CD4-positive, alpha-beta memory T cell (primary cell): ENCODE results near the gene ATP11A. TPM values are rescaled to one million over a fixed set of nuclear protein-coding genes. Genes with fewer than 3 reads are reported as not detected.

Experiments used
- CTCF ChIA-PET: fragments of 350-600 bp; sonication (Branson Sonifier 250); formaldehyde crosslinking; loops from one replicate; lab custom pipeline; 2021; ENCODE audit warnings: inconsistent platforms; ENCODE audit not compliant: partially characterized antibody; lab: Charles Lee
- POLR2A ChIA-PET: fragments of 350-600 bp; sonication (Branson Sonifier 250); formaldehyde crosslinking; loops from one replicate; lab custom pipeline; 2021; ENCODE audit not compliant: partially characterized antibody; lab: Charles Lee
- DNase-seq, 5 donors: peaks; one replicate each; pipeline versions ENCODE4 v3.0.0 to v3.0.0-alpha.2; 2020 to 2022; ENCODE audit warnings: mixed read lengths in 1 of 5
- H3K27ac ChIP-seq: one replicate; pipeline ENCODE4 v1.7.0; 2013; ENCODE audit warnings: low read depth, low read length
- H3K27me3 ChIP-seq: 2 replicates; pipeline ENCODE4 v1.7.0; 2013; ENCODE audit warnings: mild to moderate bottlenecking, low read length, moderate library complexity; ENCODE audit not compliant: insufficient read depth
- H3K36me3 ChIP-seq: 2 replicates; pipeline ENCODE4 v1.7.0; 2013; ENCODE audit warnings: mild to moderate bottlenecking, low read length, moderate library complexity; ENCODE audit not compliant: insufficient read depth
- H3K4me1 ChIP-seq: 2 replicates; pipeline ENCODE4 v1.7.0; 2013; ENCODE audit warnings: mild to moderate bottlenecking, low read length, moderate library complexity; ENCODE audit not compliant: insufficient read depth
- H3K4me3 ChIP-seq, 2 donors: one replicate each; pipeline ENCODE4 v1.7.0; 2013; ENCODE audit warnings: low read length in 2 of 2, mild to moderate bottlenecking in 1 of 2
- H3K9me3 ChIP-seq, 2 donors: one replicate each; pipeline ENCODE4 v1.7.0; 2013; ENCODE audit warnings: low read length in 2 of 2, control low read depth in 1 of 2; ENCODE audit not compliant: control insufficient read depth in 1 of 2
- H3K27ac Mint-ChIP-seq, 7 donors: one replicate each; pipeline ENCODE4 v1.8.0; 2020 to 2021; ENCODE audit warnings: mixed read lengths in 7 of 7, mild to moderate bottlenecking in 6 of 7, inconsistent platforms in 3 of 7, moderate library complexity in 3 of 7
- H3K27me3 Mint-ChIP-seq, 2 donors: one replicate each; pipeline ENCODE4 v1.8.0; 2020 to 2021; ENCODE audit warnings: mixed read lengths in 2 of 2
- H3K36me3 Mint-ChIP-seq, 2 donors: one replicate each; pipeline ENCODE4 v1.8.0; 2020 to 2021; ENCODE audit warnings: mixed read lengths in 2 of 2, inconsistent platforms in 1 of 2, mild to moderate bottlenecking in 1 of 2
- H3K4me1 Mint-ChIP-seq, 4 donors: one replicate each; pipeline ENCODE4 v1.8.0; 2020 to 2021; ENCODE audit warnings: mixed read lengths in 4 of 4, mild to moderate bottlenecking in 1 of 4
- H3K4me3 Mint-ChIP-seq, 8 donors: one replicate each; pipeline ENCODE4 v1.8.0; 2020 to 2021; ENCODE audit warnings: mixed read lengths in 8 of 8, mild to moderate bottlenecking in 7 of 8, moderate library complexity in 6 of 8, inconsistent platforms in 3 of 8
- H3K9me3 Mint-ChIP-seq, 8 donors: one replicate each; pipeline ENCODE4 v1.8.0; 2020 to 2021; ENCODE audit warnings: mixed read lengths in 8 of 8, mild to moderate bottlenecking in 5 of 8, inconsistent platforms in 3 of 8, moderate library complexity in 1 of 8
- intact Hi-C: fragments of 100-400 bp; cut with micrococcal nuclease; formaldehyde crosslinking; loops from one replicate; pipeline ENCODE4 v1.15.1; 2023
- polyA plus RNA-seq, 2 donors: library from polyadenylated mRNA; unstranded; fragments of 300-500 nt; fragmentation: Illumina TruSeq; gene quantifications; one replicate each; pipeline ENCODE4 v1.2.3, GENCODE V29; 2021
- total RNA-seq, 2 experiments: library from RNA; stranded (reverse); gene quantifications; one replicate each; pipeline ENCODE4 v1.2.3, GENCODE V29; 2021

ATP11A gene
- total and polyA plus RNA-seq, 4 experiments from 2014 or later: 1.1 to 50.5 (median 30.7) TPM

GRCh38 chr13:112712451-112713207, 22.8 kb downstream of the ATP11A start:
- intact Hi-C loops: no loop called here
- no peaks in the 10 kb centered on the region for H3K9me3 ChIP-seq
- no peak overlapping the region for H3K27ac ChIP-seq
- H3K27me3 Mint-ChIP-seq: no peaks in the 10 kb centered on the region
- no peak overlapping the region for H3K4me3 Mint-ChIP-seq
- no peak overlapping the region for H3K4me3 ChIP-seq
- peak overlapping the region in 2 of 7 donors; percentile 11 to 70 for H3K27ac Mint-ChIP-seq
- ChIA-PET POLR2A (no interaction called here), CTCF (no interaction called here)
- peaks cover 14 to 43% (median 19%) of the 10 kb centered on the region in 4 donors for H3K4me1 Mint-ChIP-seq
- H3K9me3 Mint-ChIP-seq: no peaks in the 10 kb centered on the region
- H3K36me3 ChIP-seq: no peaks in the 10 kb centered on the region
- H3K27me3 ChIP-seq: no peaks in the 10 kb centered on the region
- no peak for DNase-seq
- no peaks in the 10 kb centered on the region for H3K4me1 ChIP-seq
- peaks cover 4 to 11% of the 10 kb centered on the region in 2 donors for H3K36me3 Mint-ChIP-seq

- H3K9me3 ChIP-seq: no peaks in the 10 kb centered on the region
- H3K36me3 ChIP-seq: no peaks in the 10 kb centered on the region
- no peak for DNase-seq
- Mint-ChIP-seq H3K27ac (peak overlapping the region in 1 of 7 donors; percentile 32), H3K9me3 (no peaks in the 10 kb centered on the region), H3K27me3 (no peaks in the 10 kb centered on the region), H3K4me3 (no peak overlapping the region), H3K4me1 (peaks cover 14 to 40% (median 19%) of the 10 kb centered on the region in 4 donors), H3K36me3 (peaks cover 0 to 11% of the 10 kb centered on the region in 2 donors)
- POLR2A ChIA-PET: no interaction called here
- H3K27me3 ChIP-seq: no peaks in the 10 kb centered on the region
- H3K4me1 ChIP-seq: no peaks in the 10 kb centered on the region
- intact Hi-C loops: no loop called here
- H3K4me3 ChIP-seq: no peak overlapping the region
- H3K27ac ChIP-seq: no peak overlapping the region
- CTCF ChIA-PET: no interaction called here
These were observed 23.8 kb downstream of the ATP11A start for GRCh38 chr13:112713517-112714253.

GRCh38 chr13:112714376-112715174, 24.7 kb downstream of the ATP11A start:
- H3K36me3 ChIP-seq: no peaks in the 10 kb centered on the region
- no peak overlapping the region for H3K4me3 ChIP-seq
- no peak for DNase-seq
- intact Hi-C loops: no loop called here
- no peak overlapping the region for H3K27ac ChIP-seq
- peak overlapping the region in 2 of 7 donors; percentile 29 to 57 for H3K27ac Mint-ChIP-seq
- no peaks in the 10 kb centered on the region for H3K9me3 Mint-ChIP-seq
- no peaks in the 10 kb centered on the region for H3K9me3 ChIP-seq
- CTCF ChIA-PET: no interaction called here
- H3K4me1 Mint-ChIP-seq: peaks cover 15 to 34% (median 17%) of the 10 kb centered on the region in 4 donors
- POLR2A ChIA-PET: no interaction called here
- no peaks in the 10 kb centered on the region for H3K27me3 ChIP-seq
- H3K4me1 ChIP-seq: no peaks in the 10 kb centered on the region
- H3K27me3 Mint-ChIP-seq: no peaks in the 10 kb centered on the region
- H3K4me3 Mint-ChIP-seq: no peak overlapping the region
- peaks cover 7% of the 10 kb centered on the region in 2 donors for H3K36me3 Mint-ChIP-seq

- Histone ChIP-seq H3K9me3 (no peaks in the 10 kb centered on the region), H3K27ac (no peak overlapping the region), H3K4me1 (no peaks in the 10 kb centered on the region), H3K27me3 (no peaks in the 10 kb centered on the region), H3K4me3 (no peak overlapping the region), H3K36me3 (no peaks in the 10 kb centered on the region)
- H3K27me3 Mint-ChIP-seq: no peaks in the 10 kb centered on the region
- H3K4me1 Mint-ChIP-seq: peaks cover 12 to 36% (median 19%) of the 10 kb centered on the region in 4 donors
- CTCF ChIA-PET: no interaction called here
- peak overlapping the region in 1 of 7 donors; percentile 60 for H3K27ac Mint-ChIP-seq
- H3K9me3 Mint-ChIP-seq: no peaks in the 10 kb centered on the region
- DNase-seq: no peak
- POLR2A ChIA-PET: no interaction called here
- H3K4me3 Mint-ChIP-seq: no peak overlapping the region
- peaks cover 6 to 7% of the 10 kb centered on the region in 2 donors for H3K36me3 Mint-ChIP-seq
- intact Hi-C loops: no loop called here
These were observed 25.4 kb downstream of the ATP11A start for GRCh38 chr13:112715210-112715609.

GRCh38 chr13:112715715-112716460, 26.1 kb downstream of the ATP11A start:
- Histone ChIP-seq H3K9me3 (no peaks in the 10 kb centered on the region), H3K4me3 (no peak overlapping the region), H3K27ac (no peak overlapping the region), H3K27me3 (no peaks in the 10 kb centered on the region), H3K36me3 (no peaks in the 10 kb centered on the region), H3K4me1 (no peaks in the 10 kb centered on the region)
- Mint-ChIP-seq H3K9me3 (no peaks in the 10 kb centered on the region), H3K36me3 (peaks cover 6 to 7% of the 10 kb centered on the region in 2 donors), H3K27ac (peak overlapping the region in 1 of 7 donors; percentile 60), H3K4me1 (peaks cover 12 to 33% (median 19%) of the 10 kb centered on the region in 4 donors), H3K4me3 (no peak overlapping the region), H3K27me3 (no peaks in the 10 kb centered on the region)
- ChIA-PET CTCF (no interaction called here), POLR2A (no interaction called here)
- intact Hi-C loops: no loop called here
- no peak for DNase-seq

- no peak overlapping the region for H3K4me3 ChIP-seq
- Mint-ChIP-seq H3K27me3 (no peaks in the 10 kb centered on the region), H3K27ac (no peak overlapping the region), H3K4me3 (no peak overlapping the region), H3K4me1 (peaks cover 16 to 33% (median 21%) of the 10 kb centered on the region in 4 donors), H3K36me3 (peaks cover 6 to 7% of the 10 kb centered on the region in 2 donors), H3K9me3 (no peaks in the 10 kb centered on the region)
- H3K4me1 ChIP-seq: no peaks in the 10 kb centered on the region
- CTCF ChIA-PET: no interaction called here
- POLR2A ChIA-PET: no interaction called here
- intact Hi-C loops: no loop called here
- no peaks in the 10 kb centered on the region for H3K9me3 ChIP-seq
- DNase-seq: no peak
- no peak overlapping the region for H3K27ac ChIP-seq
- H3K27me3 ChIP-seq: no peaks in the 10 kb centered on the region
- H3K36me3 ChIP-seq: no peaks in the 10 kb centered on the region
These were observed 26.6 kb downstream of the ATP11A start for GRCh38 chr13:112716461-112716820.
